Mucosa of descending colon (tissue), 3 donors: Measurements from ENCODE around the gene RCAN2. TPM values are rescaled to one million over a fixed set of nuclear protein-coding genes. Genes with fewer than 3 reads are reported as not detected.
A peak's percentile ranks its signal among the peaks of the same experiment; 100 is the strongest.

Source experiments
- ATAC-seq: fragments of 200-7000 bp; cut with Tn5 transposase; one replicate; pipeline ENCODE4 v1.9.1; 2020; ENCODE audit warnings: mild to moderate bottlenecking, moderate library complexity
- DNase-seq, 3 donors: peaks; one replicate each; pipeline ENCODE4 v3.0.0-alpha.2; 2020
- H3K36me3 ChIP-seq: fragments of 200-600 bp; one replicate; pipeline ENCODE4 v1.8.0; 2021; ENCODE audit warnings: low read depth, mild to moderate bottlenecking
- H3K4me1 ChIP-seq: fragments of 200-600 bp; one replicate; pipeline ENCODE4 v1.8.0; 2021; ENCODE audit warnings: low read depth, mild to moderate bottlenecking
- H3K4me3 ChIP-seq: fragments of 200-600 bp; one replicate; pipeline ENCODE4 v1.8.0; 2021; ENCODE audit warnings: mild to moderate bottlenecking
- H3K9me3 ChIP-seq: fragments of 200-600 bp; one replicate; pipeline ENCODE4 v1.8.0; 2021; ENCODE audit warnings: mild to moderate bottlenecking
- CTCF ChIP-seq: fragments of 200-600 bp; IDR thresholded peaks from one replicate; pipeline ENCODE4 v1.8.0; 2022; ENCODE audit warnings: antibody characterized with exemption, mild to moderate bottlenecking
- intact Hi-C, 2 donors: fragments of 100-400 bp; cut with DNase I in 1 of 2; cut with micrococcal nuclease in 1 of 2; formaldehyde crosslinking; loops; one replicate each; pipeline versions ENCODE4 v1.11.0 to v1.11.1; 2022; cut with DNase I, micrococcal nuclease
- total RNA-seq, 3 donors: library from RNA; stranded (reverse); fragmentation: NEBNext Ultra II Directional in 2 of 3; extraction: Animal tissue kit (Norgen Biotek cat#: 25700) in 2 of 3; gene quantifications; one replicate each; pipeline versions ENCODE4 v1.2.1 to v1.2.4, GENCODE V29; 2021 to 2023
- donor health status: DM: no; HTN: no; CAD: no; lungs with moderate emphysema.
- donor health status: DM: no; HTN: no; CAD: no.
- donor health status: DM: no; HTN: yes; CAD: no.

RCAN2 gene
- total RNA-seq, 3 donors from 2014 or later: 5.1 to 6.6 (median 6.1) TPM

GRCh38 chr6:46490425-46491200 is 636 bp downstream of the RCAN2 start:
- intact Hi-C loops: no loop called here
- DNase-seq: peak; percentile 15 to 56 (median 41)
- H3K4me3 ChIP-seq: peak overlapping the region; percentile 25
- H3K36me3 ChIP-seq: no peaks in the 10 kb centered on the region
- H3K9me3 ChIP-seq: no peaks in the 10 kb centered on the region
- TF ChIP-seq CTCF: no peak
- ATAC-seq: no peak
- H3K4me1 ChIP-seq: peaks cover 4% of the 10 kb centered on the region

GRCh38 chr6:46486181-46486580 is 5.1 kb downstream of the RCAN2 start:
- no peak overlapping the region for H3K4me3 ChIP-seq
- H3K9me3 ChIP-seq: no peaks in the 10 kb centered on the region
- no peaks in the 10 kb centered on the region for H3K36me3 ChIP-seq
- DNase-seq (no peak), ATAC-seq (no peak)
- no peak for TF ChIP-seq CTCF
- H3K4me1 ChIP-seq: peaks cover 4% of the 10 kb centered on the region
- intact Hi-C loops: no loop called here

DNA sequence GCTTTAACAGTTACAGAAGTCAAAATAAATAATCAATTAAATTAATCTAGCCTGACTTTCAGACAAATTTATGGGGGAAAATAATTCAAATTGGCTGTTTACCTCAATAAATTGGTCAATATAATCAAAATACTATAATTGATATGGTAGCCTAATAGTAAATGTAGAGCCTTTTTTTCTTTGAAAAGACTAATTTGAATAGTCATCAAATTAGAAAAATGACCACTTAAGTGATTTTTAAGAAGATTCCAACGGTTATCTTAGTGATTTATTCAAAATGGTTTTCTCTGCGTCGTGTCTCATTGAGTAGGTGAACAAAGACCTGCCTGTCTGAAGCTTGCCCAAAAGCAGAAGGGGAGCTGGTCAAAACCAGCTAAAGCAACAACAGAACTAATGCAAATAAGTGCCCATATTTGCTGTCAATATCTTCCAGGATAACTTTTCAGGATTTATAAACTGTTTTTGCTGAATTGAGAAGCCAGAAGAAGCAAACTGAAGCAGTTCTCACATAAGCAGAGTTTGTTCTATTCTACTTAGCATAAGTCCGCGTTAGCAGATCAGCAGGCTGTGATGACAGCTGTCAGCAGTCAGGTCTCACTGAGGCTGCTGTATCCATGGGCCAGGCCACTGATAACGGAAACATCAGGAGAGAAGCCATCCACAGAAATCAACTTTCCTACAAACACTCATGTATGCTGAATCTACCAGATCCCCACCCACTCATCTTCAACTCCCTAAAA is 7.0 kb downstream of the RCAN2 start:
- no peaks in the 10 kb centered on the region for H3K36me3 ChIP-seq
- DNase-seq (no peak), ATAC-seq (no peak)
- H3K4me1 ChIP-seq: no peaks in the 10 kb centered on the region
- no peaks in the 10 kb centered on the region for H3K9me3 ChIP-seq
- no peak for TF ChIP-seq CTCF
- no peak overlapping the region for H3K4me3 ChIP-seq
- intact Hi-C loops: no loop called here

DNA sequence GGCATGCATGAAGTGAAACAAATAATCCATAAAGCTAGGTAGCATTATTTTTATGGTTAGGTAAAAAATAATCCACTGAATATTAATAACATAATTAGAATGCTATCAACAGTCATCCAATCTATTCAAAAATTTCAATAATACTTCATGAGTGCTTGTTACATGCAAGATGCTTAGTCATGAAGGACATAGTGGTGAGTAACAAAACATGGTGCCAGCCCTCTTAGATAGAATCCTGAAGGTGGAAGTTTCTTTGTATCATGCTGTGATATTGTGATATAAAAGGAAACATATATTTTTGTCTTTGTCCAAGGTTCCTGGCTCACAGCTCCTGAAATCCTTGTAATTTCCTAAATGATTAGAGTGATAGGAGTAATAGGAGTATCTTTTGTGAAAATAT is 14.9 kb downstream of the RCAN2 start:
- Histone ChIP-seq H3K9me3 (no peaks in the 10 kb centered on the region), H3K4me1 (no peaks in the 10 kb centered on the region), H3K36me3 (no peaks in the 10 kb centered on the region), H3K4me3 (no peak overlapping the region)
- intact Hi-C loops: no loop called here
- no peak for TF ChIP-seq CTCF
- DNase-seq: no peak
- ATAC-seq: no peak

DNA sequence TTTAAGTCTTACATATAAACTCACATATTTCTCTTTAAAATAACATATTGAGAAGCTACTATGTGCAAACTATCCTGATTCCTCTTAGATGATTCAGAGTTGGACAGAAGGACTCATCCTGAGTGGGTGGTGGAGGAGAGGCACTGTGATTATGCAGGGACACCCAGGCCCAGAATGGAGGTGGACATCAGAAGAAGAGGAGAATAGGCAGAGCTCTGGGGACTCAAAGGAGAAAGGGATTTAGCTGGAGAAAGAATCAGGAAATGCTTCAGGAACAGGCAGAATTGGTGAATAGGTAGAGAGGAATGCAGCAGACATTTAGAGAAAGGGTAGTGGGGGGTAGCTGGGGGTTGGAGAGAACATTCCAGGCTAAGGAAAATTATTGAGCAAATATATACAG is 17.4 kb downstream of the RCAN2 start:
- Histone ChIP-seq H3K9me3 (no peaks in the 10 kb centered on the region), H3K4me3 (no peak overlapping the region), H3K4me1 (no peaks in the 10 kb centered on the region), H3K36me3 (no peaks in the 10 kb centered on the region)
- DNase-seq (no peak), ATAC-seq (no peak)
- intact Hi-C loops: no loop called here
- no peak for TF ChIP-seq CTCF
